ENCODE data around the gene CDSN.

DNA sequence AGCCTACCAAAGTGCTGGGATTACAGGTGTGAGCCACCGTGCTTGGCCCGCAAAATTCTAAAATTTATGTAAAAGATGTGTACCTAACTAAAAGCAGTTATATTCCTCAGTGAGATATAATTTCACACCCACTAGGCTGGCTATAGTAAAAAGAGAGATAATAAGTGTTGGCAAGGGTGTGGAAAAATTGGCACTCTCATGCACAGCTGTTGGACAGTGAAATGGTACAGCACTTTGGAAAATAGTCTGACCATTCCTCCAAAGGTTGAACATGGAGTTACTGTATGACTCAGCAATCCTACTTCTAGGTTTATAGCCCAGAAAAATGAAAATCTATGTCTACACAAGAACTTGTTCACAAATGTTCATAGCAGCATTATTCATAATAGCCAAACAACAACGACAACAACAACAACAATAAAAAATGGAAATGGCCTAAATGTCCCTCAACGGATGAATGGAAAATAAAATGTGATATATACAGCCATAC, 21.8 kb downstream of the CDSN start:
- TF ChIP-seq POLR2AphosphoS5 (IDR thresholded peaks at IDR 0.05; ENCODE audit: low read depth, low read length) (no peak), POLR2A (IDR thresholded peaks at IDR 0.05; ENCODE audit: low read depth, low read length) (no peak), TAF1 (IDR thresholded peaks at IDR 0.05; ENCODE audit: low read depth, low read length) (no peak), SPI1 (IDR thresholded peaks at IDR 0.05; ENCODE audit: low read depth, low read length) (no peak), POU2F2 (IDR thresholded peaks at IDR 0.05; ENCODE audit: low read depth, low read length) (no peak)

Data from GM12891 (cell line).